Measurements from ENCODE around the gene EDRF1. TPM values are rescaled to one million over a fixed set of nuclear protein-coding genes. Genes with fewer than 3 reads are reported as not detected.

EDRF1 gene
- total and polyA plus RNA-seq, 4 donors, result 7.5 to 27.8 (median 22.9) TPM

DNA sequence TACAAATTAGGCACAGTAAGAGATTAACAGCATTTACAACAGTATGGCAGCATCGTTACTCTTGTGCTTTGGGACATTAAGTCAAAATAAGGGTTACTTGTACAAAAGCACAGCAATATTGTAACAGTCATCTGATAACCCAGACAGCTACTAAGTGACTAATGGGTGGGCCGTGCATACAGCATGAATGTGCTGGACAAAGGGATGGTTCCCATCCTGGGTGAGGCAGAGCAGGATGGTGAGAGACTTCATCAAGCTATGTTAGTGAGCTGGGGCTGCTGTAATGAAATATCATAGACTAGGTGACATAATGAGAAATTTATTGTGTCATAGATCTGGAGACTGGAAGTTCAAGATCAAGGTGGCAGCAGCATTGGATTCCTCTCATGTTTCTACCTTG is 25.4 kb downstream of the EDRF1 start:
- Histone ChIP-seq H3K27ac (ENCODE audit: low read depth in 1 of 2, low read length in 2 of 2) (no peak overlapping the region), H3K9me3 (ENCODE audit: control insufficient read depth, low read length) (no peaks in the 10 kb centered on the region), H3K4me1 (ENCODE audit: control insufficient read depth in 1 of 2, insufficient read depth in 2 of 2, low read length in 2 of 2) (no peaks in the 10 kb centered on the region), H3K4me3 (ENCODE audit: low read length in 2 of 2) (no peak overlapping the region), H3K36me3 (ENCODE audit: control insufficient read depth in 1 of 2, insufficient read depth in 2 of 2, low read length in 1 of 2) (peaks cover 8 to 10% of the 10 kb centered on the region in 2 donors), H3K27me3 (ENCODE audit: control insufficient read depth in 1 of 2, insufficient read depth in 2 of 2, low read length in 1 of 2) (no peaks in the 10 kb centered on the region)
- DNase-seq, result no peak
- intact Hi-C loops (cut with DNase I), result no loop called here
- 94 to 96% methylated on average over 2 of the region's 2 CpGs for WGBS, 2 donors
- no peak for ATAC-seq (ENCODE audit: low FRiP score)

- intact Hi-C loops (cut with DNase I), result no loop called here
- Histone ChIP-seq H3K27ac (ENCODE audit: low read depth in 1 of 2, low read length in 2 of 2) (no peak overlapping the region), H3K36me3 (ENCODE audit: control insufficient read depth in 1 of 2, insufficient read depth in 2 of 2, low read length in 1 of 2) (peaks cover 8 to 12% of the 10 kb centered on the region in 2 donors)
These were observed 27.9 kb downstream of the EDRF1 start for GRCh38 chr10:125747417-125747816.

GRCh38 chr10:125756196-125756595 is 36.7 kb downstream of the EDRF1 start:
- Histone ChIP-seq H3K36me3 (ENCODE audit: control insufficient read depth in 1 of 2, insufficient read depth in 2 of 2, low read length in 1 of 2) (peaks cover 6 to 13% of the 10 kb centered on the region in 2 donors), H3K27ac (ENCODE audit: low read depth in 1 of 2, low read length in 2 of 2) (no peak overlapping the region), H3K4me3 (ENCODE audit: low read length in 2 of 2) (no peak overlapping the region), H3K27me3 (ENCODE audit: control insufficient read depth in 1 of 2, insufficient read depth in 2 of 2, low read length in 1 of 2) (no peaks in the 10 kb centered on the region), H3K4me1 (ENCODE audit: control insufficient read depth in 1 of 2, insufficient read depth in 2 of 2, low read length in 2 of 2) (no peaks in the 10 kb centered on the region), H3K9me3 (ENCODE audit: control insufficient read depth, low read length) (no peaks in the 10 kb centered on the region)
- intact Hi-C loops (cut with DNase I), result no loop called here
- DNase-seq (no peak), ATAC-seq (ENCODE audit: low FRiP score) (no peak)
- 64 to 67% methylated on average over 5 of the region's 5 CpGs for WGBS, 2 donors

More at GRCh38 chr10:125747417-125747816, 27.9 kb downstream of the EDRF1 start:
- Histone ChIP-seq H3K27me3 (ENCODE audit: control insufficient read depth in 1 of 2, insufficient read depth in 2 of 2, low read length in 1 of 2) (no peaks in the 10 kb centered on the region), H3K9me3 (ENCODE audit: control insufficient read depth, low read length) (no peaks in the 10 kb centered on the region), H3K4me1 (ENCODE audit: control insufficient read depth in 1 of 2, insufficient read depth in 2 of 2, low read length in 2 of 2) (no peaks in the 10 kb centered on the region), H3K4me3 (ENCODE audit: low read length in 2 of 2) (no peak overlapping the region)
- no peak for ATAC-seq (ENCODE audit: low FRiP score)
- 88 to 92% methylated on average over 5 of the region's 5 CpGs for WGBS, 2 donors
- DNase-seq, result no peak

DNA sequence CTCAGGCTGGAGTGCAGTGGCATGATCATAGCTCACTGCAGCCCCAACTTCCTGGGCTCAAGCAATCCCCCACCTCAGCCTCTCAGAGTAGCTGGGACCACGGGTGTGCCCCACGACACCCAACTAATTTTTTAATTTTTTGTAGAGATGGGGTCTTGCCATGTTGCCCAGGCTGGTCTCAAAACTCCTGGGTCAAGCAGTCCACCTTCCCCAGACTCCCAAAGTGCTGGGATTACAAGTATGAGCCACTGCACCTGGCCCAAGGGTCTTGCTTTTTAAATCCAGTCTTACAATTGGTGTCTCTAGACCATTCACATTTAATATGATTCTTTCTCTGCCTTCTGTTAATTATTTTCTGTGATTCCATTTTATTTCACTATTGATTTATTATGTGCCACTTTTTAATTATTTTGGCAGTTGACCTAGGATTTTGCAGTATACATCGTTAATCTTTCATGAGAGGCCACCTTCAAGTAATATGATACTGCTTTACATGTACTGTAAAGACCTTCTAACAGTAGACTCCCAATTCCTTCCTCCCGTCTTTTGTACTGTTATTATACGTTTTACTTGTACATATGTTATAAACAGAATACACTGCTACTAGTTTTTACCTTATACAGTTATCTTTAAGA is 37.5 kb downstream of the EDRF1 start:
- WGBS, 2 donors, result 88 to 89% methylated on average over 5 of the region's 5 CpGs

GRCh38 chr10:125757742-125758141 is 38.2 kb downstream of the EDRF1 start:
- no peaks in the 10 kb centered on the region for H3K4me1 ChIP-seq (ENCODE audit: control insufficient read depth in 1 of 2, insufficient read depth in 2 of 2, low read length in 2 of 2)
- DNase-seq, result no peak

More for the DNA sequence above, 37.5 kb downstream of the EDRF1 start:
- intact Hi-C loops (cut with DNase I), result no loop called here
- Histone ChIP-seq H3K4me3 (ENCODE audit: low read length in 2 of 2) (no peak overlapping the region), H3K36me3 (ENCODE audit: control insufficient read depth in 1 of 2, insufficient read depth in 2 of 2, low read length in 1 of 2) (peaks cover 6 to 9% of the 10 kb centered on the region in 2 donors), H3K27ac (ENCODE audit: low read depth in 1 of 2, low read length in 2 of 2) (no peak overlapping the region), H3K4me1 (ENCODE audit: control insufficient read depth in 1 of 2, insufficient read depth in 2 of 2, low read length in 2 of 2) (no peaks in the 10 kb centered on the region), H3K9me3 (ENCODE audit: control insufficient read depth, low read length) (no peaks in the 10 kb centered on the region), H3K27me3 (ENCODE audit: control insufficient read depth in 1 of 2, insufficient read depth in 2 of 2, low read length in 1 of 2) (no peaks in the 10 kb centered on the region)
- ATAC-seq (ENCODE audit: low FRiP score) (no peak), DNase-seq (no peak)

GRCh38 chr10:125761961-125762360 is 42.5 kb downstream of the EDRF1 start:
- intact Hi-C loops (cut with DNase I), result no loop called here
- Histone ChIP-seq H3K27me3 (ENCODE audit: control insufficient read depth in 1 of 2, insufficient read depth in 2 of 2, low read length in 1 of 2) (no peaks in the 10 kb centered on the region), H3K4me1 (ENCODE audit: control insufficient read depth in 1 of 2, insufficient read depth in 2 of 2, low read length in 2 of 2) (no peaks in the 10 kb centered on the region), H3K9me3 (ENCODE audit: control insufficient read depth, low read length) (no peaks in the 10 kb centered on the region), H3K4me3 (ENCODE audit: low read length in 2 of 2) (no peak overlapping the region), H3K36me3 (ENCODE audit: control insufficient read depth in 1 of 2, insufficient read depth in 2 of 2, low read length in 1 of 2) (peaks cover 0 to 10% of the 10 kb centered on the region in 2 donors), H3K27ac (ENCODE audit: low read depth in 1 of 2, low read length in 2 of 2) (no peak overlapping the region)
- DNase-seq (no peak), ATAC-seq (ENCODE audit: low FRiP score) (no peak)
- WGBS, 2 donors, result 0 to 14% methylated on average over 1 of the region's 1 CpG

More at GRCh38 chr10:125757742-125758141, 38.2 kb downstream of the EDRF1 start:
- Histone ChIP-seq H3K27me3 (ENCODE audit: control insufficient read depth in 1 of 2, insufficient read depth in 2 of 2, low read length in 1 of 2) (no peaks in the 10 kb centered on the region), H3K9me3 (ENCODE audit: control insufficient read depth, low read length) (no peaks in the 10 kb centered on the region), H3K36me3 (ENCODE audit: control insufficient read depth in 1 of 2, insufficient read depth in 2 of 2, low read length in 1 of 2) (peaks cover 6 to 9% of the 10 kb centered on the region in 2 donors), H3K27ac (ENCODE audit: low read depth in 1 of 2, low read length in 2 of 2) (no peak overlapping the region), H3K4me3 (ENCODE audit: low read length in 2 of 2) (no peak overlapping the region)
- ATAC-seq (ENCODE audit: low FRiP score), result no peak
- intact Hi-C loops (cut with DNase I), result no loop called here
- WGBS, 2 donors, result 94 to 99% methylated on average over 4 of the region's 4 CpGs

- DNase-seq (no peak), ATAC-seq (ENCODE audit: low FRiP score) (no peak)
- no peaks in the 10 kb centered on the region for H3K9me3 ChIP-seq (ENCODE audit: control insufficient read depth, low read length)
- H3K27me3 ChIP-seq (ENCODE audit: control insufficient read depth in 1 of 2, insufficient read depth in 2 of 2, low read length in 1 of 2), result no peaks in the 10 kb centered on the region
- 86 to 87% methylated on average over 24 of the region's 24 CpGs for WGBS, 2 donors
- H3K4me3 ChIP-seq (ENCODE audit: low read length in 2 of 2), result no peak overlapping the region
- peaks cover 0 to 10% of the 10 kb centered on the region in 2 donors for H3K36me3 ChIP-seq (ENCODE audit: control insufficient read depth in 1 of 2, insufficient read depth in 2 of 2, low read length in 1 of 2)
- no peaks in the 10 kb centered on the region for H3K4me1 ChIP-seq (ENCODE audit: control insufficient read depth in 1 of 2, insufficient read depth in 2 of 2, low read length in 2 of 2)
- intact Hi-C loops (cut with DNase I), result no loop called here
- H3K27ac ChIP-seq (ENCODE audit: low read depth in 1 of 2, low read length in 2 of 2), result no peak overlapping the region
These were observed 43.5 kb downstream of the EDRF1 start for GRCh38 chr10:125762692-125763648.

DNA sequence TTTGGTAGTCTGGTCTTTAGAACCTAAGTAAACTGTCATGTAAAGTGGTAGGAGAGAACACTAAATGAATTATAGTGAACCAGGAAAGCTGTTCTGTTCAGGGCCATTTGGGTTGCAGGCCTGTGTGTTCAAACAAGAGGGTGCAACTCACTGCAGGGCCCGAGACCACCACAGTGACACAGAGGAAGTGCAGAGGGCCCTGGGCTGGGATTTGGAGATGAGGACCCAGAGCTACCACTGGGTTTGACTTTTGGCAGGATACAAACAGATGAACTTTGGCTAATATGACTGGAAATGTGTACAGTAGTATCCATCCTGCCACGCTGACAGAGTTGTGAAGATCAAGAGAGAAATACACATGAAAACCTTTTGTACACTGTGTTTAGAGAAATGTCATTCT is 46.3 kb downstream of the EDRF1 start:
- no peaks in the 10 kb centered on the region for H3K27me3 ChIP-seq (ENCODE audit: control insufficient read depth in 1 of 2, insufficient read depth in 2 of 2, low read length in 1 of 2)
- intact Hi-C loops (cut with DNase I), result no loop called here
- ATAC-seq (ENCODE audit: low FRiP score), result no peak
- peaks cover 0 to 3% of the 10 kb centered on the region in 2 donors for H3K36me3 ChIP-seq (ENCODE audit: control insufficient read depth in 1 of 2, insufficient read depth in 2 of 2, low read length in 1 of 2)
- no peak for DNase-seq
- 96 to 97% methylated on average over 2 of the region's 2 CpGs for WGBS, 2 donors
- H3K9me3 ChIP-seq (ENCODE audit: control insufficient read depth, low read length), result no peaks in the 10 kb centered on the region
- no peak overlapping the region for H3K27ac ChIP-seq (ENCODE audit: low read depth in 1 of 2, low read length in 2 of 2)
- H3K4me1 ChIP-seq (ENCODE audit: control insufficient read depth in 1 of 2, insufficient read depth in 2 of 2, low read length in 2 of 2), result peaks cover 0 to 2% of the 10 kb centered on the region in 2 donors
- H3K4me3 ChIP-seq (ENCODE audit: low read length in 2 of 2), result no peak overlapping the region
